AG04450 (cell line): Measurements from ENCODE around the gene CNTROB. TPM values are rescaled to one million over a fixed set of nuclear protein-coding genes. Genes with fewer than 3 reads are reported as not detected.

Experiments used
- CTCF ChIA-PET: fragments of 300-600, 350-600 bp; formaldehyde crosslinking; extraction: SDS; loops from one replicate; lab custom pipeline; 2022; ENCODE audit warnings: antibody characterized with exemption, inconsistent platforms; lab: Charles Lee
- POLR2A ChIA-PET: fragments of 350-600 bp; formaldehyde crosslinking; extraction: SDS; loops from one replicate; lab custom pipeline; 2021; ENCODE audit warnings: antibody characterized with exemption, inconsistent platforms; lab: Yijun Ruan, JAX
- DNase-seq: peaks from one replicate; pipeline ENCODE4 v3.0.0-alpha.2; 2011; ENCODE audit warnings: low read depth, low spot score
- H3K27ac ChIP-seq: one replicate; pipeline ENCODE4 v1.5.1; 2012; ENCODE audit warnings: low read depth, low read length, control low read depth
- H3K27me3 ChIP-seq: one replicate; pipeline ENCODE4 v1.6.0; 2012; ENCODE audit warnings: low read length; ENCODE audit not compliant: control insufficient read depth, insufficient read depth
- H3K4me3 ChIP-seq: 2 replicates; pipeline ENCODE4 v1.5.1; 2011; ENCODE audit warnings: mild to moderate bottlenecking, low read depth, low read length, control low read depth
- H3K9me3 ChIP-seq: 2 replicates; pipeline ENCODE4 v1.5.1; 2012; ENCODE audit warnings: low read length; ENCODE audit not compliant: control insufficient read depth, insufficient read depth
- polyA minus RNA-seq: library from RNA; depleted of rRNA, polyadenylated mRNA; stranded (reverse); fragments of >200 nt; gene quantifications from 2 replicates; pipeline ENCODE4 v1.2.3, GENCODE V29; 2011; rRNA and poly(A)+ RNA removed
- polyA plus RNA-seq: library from polyadenylated mRNA; depleted of rRNA; stranded (reverse); fragments of >200 nt; gene quantifications from 2 replicates; pipeline ENCODE4 v1.2.3, GENCODE V29; 2011; rRNA removed
- TF ChIP-seq, protein P1 (sequence below): IDR thresholded peaks from 2 replicates; pipeline ENCODE4 v1.5.1; 2011; ENCODE audit warnings: low read depth, low read length, control low read depth, inconsistent platforms

The CNTROB gene, protein sequence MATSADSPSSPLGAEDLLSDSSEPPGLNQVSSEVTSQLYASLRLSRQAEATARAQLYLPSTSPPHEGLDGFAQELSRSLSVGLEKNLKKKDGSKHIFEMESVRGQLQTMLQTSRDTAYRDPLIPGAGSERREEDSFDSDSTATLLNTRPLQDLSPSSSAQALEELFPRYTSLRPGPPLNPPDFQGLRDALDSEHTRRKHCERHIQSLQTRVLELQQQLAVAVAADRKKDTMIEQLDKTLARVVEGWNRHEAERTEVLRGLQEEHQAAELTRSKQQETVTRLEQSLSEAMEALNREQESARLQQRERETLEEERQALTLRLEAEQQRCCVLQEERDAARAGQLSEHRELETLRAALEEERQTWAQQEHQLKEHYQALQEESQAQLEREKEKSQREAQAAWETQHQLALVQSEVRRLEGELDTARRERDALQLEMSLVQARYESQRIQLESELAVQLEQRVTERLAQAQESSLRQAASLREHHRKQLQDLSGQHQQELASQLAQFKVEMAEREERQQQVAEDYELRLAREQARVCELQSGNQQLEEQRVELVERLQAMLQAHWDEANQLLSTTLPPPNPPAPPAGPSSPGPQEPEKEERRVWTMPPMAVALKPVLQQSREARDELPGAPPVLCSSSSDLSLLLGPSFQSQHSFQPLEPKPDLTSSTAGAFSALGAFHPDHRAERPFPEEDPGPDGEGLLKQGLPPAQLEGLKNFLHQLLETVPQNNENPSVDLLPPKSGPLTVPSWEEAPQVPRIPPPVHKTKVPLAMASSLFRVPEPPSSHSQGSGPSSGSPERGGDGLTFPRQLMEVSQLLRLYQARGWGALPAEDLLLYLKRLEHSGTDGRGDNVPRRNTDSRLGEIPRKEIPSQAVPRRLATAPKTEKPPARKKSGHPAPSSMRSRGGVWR
- polyA plus RNA-seq (11.3 and 12.9 TPM in 2 replicates), polyA minus RNA-seq (14.5 and 15.4 TPM in 2 replicates)

DNA sequence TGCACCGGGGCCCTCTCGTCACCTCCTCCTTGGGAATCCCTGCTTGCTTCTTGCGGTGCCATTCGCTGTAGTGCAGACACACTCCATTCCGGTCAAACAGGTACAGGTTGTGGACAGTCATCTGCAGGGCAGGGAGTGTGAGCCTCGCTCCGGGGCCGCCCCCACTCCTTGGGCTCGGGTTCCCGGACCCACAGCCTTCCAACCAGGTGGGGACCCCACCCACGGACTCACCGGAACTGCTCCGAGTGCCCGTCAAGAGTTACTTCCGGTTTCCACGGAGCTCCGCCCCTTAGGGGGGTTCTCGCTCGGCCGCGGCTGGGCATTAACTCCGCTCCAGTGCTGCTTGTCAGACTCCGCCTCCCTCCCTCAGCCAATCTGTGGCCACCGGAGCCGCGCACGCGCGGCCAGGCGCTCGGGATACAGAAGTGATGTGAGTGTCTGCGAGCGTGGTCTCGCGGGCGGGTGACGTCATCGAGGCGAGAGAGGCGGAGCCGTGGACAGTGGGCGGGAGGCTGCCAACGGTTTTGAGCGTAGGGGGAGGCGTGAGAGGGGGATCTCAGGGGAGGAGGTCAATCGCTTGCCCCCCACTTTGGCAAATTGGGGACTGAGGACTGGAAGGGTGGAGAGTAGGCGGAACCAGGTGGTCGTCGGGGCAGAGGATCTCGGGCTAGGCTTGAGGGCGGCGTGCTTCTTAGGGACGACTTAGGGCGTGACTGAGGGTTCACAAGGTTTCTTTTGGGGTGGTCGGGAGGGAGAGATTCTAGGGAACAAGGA, at the start of gene CNTROB, which contains the start of gene TRAPPC1:
TSS of gene CNTROB (plus strand) at position 498 of the 774 bp plus-strand sequence. CDS start 874 bp downstream, outside the sequence.
TSS of gene TRAPPC1 (minus strand) at position 238 of the 774 bp plus-strand sequence. CDS start at position 121, 117 bp downstream.
- no peaks in the 10 kb centered on the region for H3K9me3 ChIP-seq
- peak within 1 kb of the TSS; percentile 70 for H3K27ac ChIP-seq
- H3K27me3 ChIP-seq, result no peaks in the 10 kb centered on the region
- ChIA-PET CTCF (interaction anchor here (0.6 to 4.6 kb wide), 14 partner anchors 9 to 189 kb away, joined by 3 to 29 read pairs (median 5); partner anchors contain the start of gene RNF227), POLR2A (interaction anchor here (0.6 to 2.2 kb wide), 5 partner anchors 10 to 75 kb away, joined by 3 to 15 read pairs (median 4); partner anchors contain the start of genes NAA38 and RNF227)
- peak within 1 kb of the TSS; percentile 100 for H3K4me3 ChIP-seq
- DNase-seq, result peak; percentile 97
- TF ChIP-seq, protein P1, sequence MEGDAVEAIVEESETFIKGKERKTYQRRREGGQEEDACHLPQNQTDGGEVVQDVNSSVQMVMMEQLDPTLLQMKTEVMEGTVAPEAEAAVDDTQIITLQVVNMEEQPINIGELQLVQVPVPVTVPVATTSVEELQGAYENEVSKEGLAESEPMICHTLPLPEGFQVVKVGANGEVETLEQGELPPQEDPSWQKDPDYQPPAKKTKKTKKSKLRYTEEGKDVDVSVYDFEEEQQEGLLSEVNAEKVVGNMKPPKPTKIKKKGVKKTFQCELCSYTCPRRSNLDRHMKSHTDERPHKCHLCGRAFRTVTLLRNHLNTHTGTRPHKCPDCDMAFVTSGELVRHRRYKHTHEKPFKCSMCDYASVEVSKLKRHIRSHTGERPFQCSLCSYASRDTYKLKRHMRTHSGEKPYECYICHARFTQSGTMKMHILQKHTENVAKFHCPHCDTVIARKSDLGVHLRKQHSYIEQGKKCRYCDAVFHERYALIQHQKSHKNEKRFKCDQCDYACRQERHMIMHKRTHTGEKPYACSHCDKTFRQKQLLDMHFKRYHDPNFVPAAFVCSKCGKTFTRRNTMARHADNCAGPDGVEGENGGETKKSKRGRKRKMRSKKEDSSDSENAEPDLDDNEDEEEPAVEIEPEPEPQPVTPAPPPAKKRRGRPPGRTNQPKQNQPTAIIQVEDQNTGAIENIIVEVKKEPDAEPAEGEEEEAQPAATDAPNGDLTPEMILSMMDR, result no peak

DNA sequence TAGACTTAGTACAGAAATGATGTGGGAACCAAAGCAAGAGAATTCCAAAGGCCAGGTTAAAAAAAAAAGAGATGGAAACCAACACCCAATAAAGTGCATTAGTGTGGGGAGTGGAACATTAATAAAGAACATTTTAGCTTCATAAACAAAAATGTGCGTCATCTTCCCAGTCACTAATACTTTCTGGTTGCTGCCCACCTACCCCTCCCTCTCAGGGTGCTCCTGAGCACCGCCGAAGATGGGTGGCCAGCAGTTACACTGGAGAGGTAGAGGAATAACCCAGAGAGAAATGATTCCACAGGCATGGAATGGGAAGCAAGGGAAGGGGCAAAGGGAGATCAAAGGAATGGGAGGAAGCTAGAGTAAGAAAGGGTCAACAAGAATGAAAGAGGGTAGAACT, 49.4 kb upstream of the CNTROB start:
- Histone ChIP-seq H3K27me3 (no peaks in the 10 kb centered on the region), H3K4me3 (no peak overlapping the region), H3K27ac (no peak overlapping the region), H3K9me3 (no peaks in the 10 kb centered on the region; the same call in 1 of the 2 replicates)
- no peak for DNase-seq
- TF ChIP-seq, protein P1, result no peak
- CTCF ChIA-PET, result interaction anchor here (1.2 kb wide), 2 partner anchors 15 to 107 kb away, joined by 3 to 4 read pairs; no protein-coding TSS in a partner anchor
- POLR2A ChIA-PET, result interaction anchor here (1.1 kb wide), 1 partner anchor 50 kb away, joined by 3 read pairs; no protein-coding TSS in a partner anchor

DNA sequence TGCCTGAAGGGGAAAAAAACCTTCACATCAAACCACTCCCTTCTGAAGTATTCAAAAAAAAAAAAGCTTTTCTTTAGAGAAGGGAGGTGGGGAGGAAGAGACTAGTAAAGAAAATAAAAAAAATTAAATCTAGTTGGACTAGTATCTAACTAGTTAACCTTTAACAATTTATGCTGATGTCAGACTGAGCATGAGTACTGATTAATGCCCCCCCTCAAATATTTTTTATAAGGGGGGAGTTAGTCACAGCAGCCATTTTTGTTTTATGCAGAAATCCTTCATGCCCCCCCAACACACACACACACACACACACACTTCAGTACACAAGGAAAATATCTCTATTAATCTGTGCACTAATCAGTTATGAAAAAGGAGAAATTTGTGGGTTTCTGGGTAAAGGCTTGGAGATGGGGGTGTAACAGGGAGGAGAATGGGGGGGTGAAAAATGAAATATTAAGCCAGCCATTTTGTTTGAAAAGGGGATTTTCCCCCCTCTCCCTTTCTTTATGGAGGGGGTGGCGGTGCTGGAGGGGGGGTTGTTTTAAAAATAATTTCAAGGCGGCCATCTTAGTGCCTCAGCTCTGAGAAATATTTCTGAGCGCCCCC, 48.1 kb upstream of the CNTROB start:
- TF ChIP-seq, protein P1, result no peak
- H3K9me3 ChIP-seq, result no peaks in the 10 kb centered on the region; the same call in 1 of the 2 replicates
- H3K4me3 ChIP-seq, result peak overlapping the region; percentile 72
- ChIA-PET POLR2A (interaction anchor here (0.7 to 1.1 kb wide), 2 partner anchors 11 to 49 kb away, joined by 3 to 4 read pairs; no protein-coding TSS in a partner anchor), CTCF (interaction anchor here (1.1 to 1.2 kb wide), 2 partner anchors 14 to 157 kb away, joined by 3 read pairs; no protein-coding TSS in a partner anchor)
- no peak overlapping the region for H3K27ac ChIP-seq
- no peak for DNase-seq
- no peaks in the 10 kb centered on the region for H3K27me3 ChIP-seq
